Nephron progenitor cell (in vitro differentiated cells): ENCODE measurements around the gene SETD3.

ENCODE experiments used
- DNase-seq: peaks from one replicate; pipeline ENCODE4 v3.0.0; 2021
- H3K27ac Mint-ChIP-seq: 2 replicates; pipeline ENCODE4 v1.8.0; 2021; ENCODE audit warnings: mild to moderate bottlenecking, moderate library complexity, mixed read lengths
- H3K27me3 Mint-ChIP-seq: 2 replicates; pipeline ENCODE4 v1.8.0; 2021; ENCODE audit warnings: mild to moderate bottlenecking, low read depth, mixed read lengths; ENCODE audit not compliant: poor library complexity
- H3K36me3 Mint-ChIP-seq: 2 replicates; pipeline ENCODE4 v1.8.0; 2021; ENCODE audit warnings: low read depth, mixed read lengths
- H3K4me1 Mint-ChIP-seq: 2 replicates; pipeline ENCODE4 v1.8.0; 2021; ENCODE audit warnings: mixed read lengths
- H3K4me3 Mint-ChIP-seq: 2 replicates; pipeline ENCODE4 v1.8.0; 2021; ENCODE audit warnings: mild to moderate bottlenecking, moderate library complexity, mixed read lengths
- H3K9me3 Mint-ChIP-seq: 2 replicates; pipeline ENCODE4 v1.8.0; 2021; ENCODE audit warnings: mild to moderate bottlenecking, moderate library complexity, mixed read lengths
- TF ChIP-seq, protein P1 (sequence below): fragments of 200-600 bp; sonication (generic); IDR thresholded peaks from 2 replicates; pipeline ENCODE4 v1.5.0; 2021; ENCODE audit warnings: antibody characterized with exemption

Gene SETD3

DNA sequence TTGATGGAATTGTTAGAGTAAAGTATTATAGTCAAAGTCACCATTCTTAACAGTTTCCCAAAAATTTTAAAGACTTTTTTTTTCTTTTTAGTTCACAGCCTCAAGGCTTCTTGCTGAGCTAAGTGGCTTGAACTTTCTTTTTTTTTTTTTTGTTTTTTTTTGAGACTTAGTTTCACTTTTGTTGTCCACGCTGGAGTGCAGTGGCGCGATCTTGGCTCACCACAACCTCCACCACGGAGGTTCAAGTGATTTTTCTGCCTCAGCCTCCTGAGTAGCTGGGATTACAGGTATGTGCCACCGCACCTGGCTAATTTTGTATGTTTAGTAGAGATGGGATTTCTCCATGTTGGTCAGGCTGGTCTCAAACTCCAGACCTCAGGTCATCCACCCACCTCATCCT lies 92.8 kb downstream of the SETD3 start:
- peaks cover 15% of the 10 kb centered on the region for H3K4me1 Mint-ChIP-seq
- H3K27ac Mint-ChIP-seq = no peak overlapping the region
- no peak overlapping the region for H3K4me3 Mint-ChIP-seq
- TF ChIP-seq, protein P1, sequence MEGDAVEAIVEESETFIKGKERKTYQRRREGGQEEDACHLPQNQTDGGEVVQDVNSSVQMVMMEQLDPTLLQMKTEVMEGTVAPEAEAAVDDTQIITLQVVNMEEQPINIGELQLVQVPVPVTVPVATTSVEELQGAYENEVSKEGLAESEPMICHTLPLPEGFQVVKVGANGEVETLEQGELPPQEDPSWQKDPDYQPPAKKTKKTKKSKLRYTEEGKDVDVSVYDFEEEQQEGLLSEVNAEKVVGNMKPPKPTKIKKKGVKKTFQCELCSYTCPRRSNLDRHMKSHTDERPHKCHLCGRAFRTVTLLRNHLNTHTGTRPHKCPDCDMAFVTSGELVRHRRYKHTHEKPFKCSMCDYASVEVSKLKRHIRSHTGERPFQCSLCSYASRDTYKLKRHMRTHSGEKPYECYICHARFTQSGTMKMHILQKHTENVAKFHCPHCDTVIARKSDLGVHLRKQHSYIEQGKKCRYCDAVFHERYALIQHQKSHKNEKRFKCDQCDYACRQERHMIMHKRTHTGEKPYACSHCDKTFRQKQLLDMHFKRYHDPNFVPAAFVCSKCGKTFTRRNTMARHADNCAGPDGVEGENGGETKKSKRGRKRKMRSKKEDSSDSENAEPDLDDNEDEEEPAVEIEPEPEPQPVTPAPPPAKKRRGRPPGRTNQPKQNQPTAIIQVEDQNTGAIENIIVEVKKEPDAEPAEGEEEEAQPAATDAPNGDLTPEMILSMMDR = no peak
- peaks cover 16% of the 10 kb centered on the region for H3K9me3 Mint-ChIP-seq
- DNase-seq = no peak
- H3K36me3 Mint-ChIP-seq = no peaks in the 10 kb centered on the region
- H3K27me3 Mint-ChIP-seq = peaks cover 13% of the 10 kb centered on the region

DNA sequence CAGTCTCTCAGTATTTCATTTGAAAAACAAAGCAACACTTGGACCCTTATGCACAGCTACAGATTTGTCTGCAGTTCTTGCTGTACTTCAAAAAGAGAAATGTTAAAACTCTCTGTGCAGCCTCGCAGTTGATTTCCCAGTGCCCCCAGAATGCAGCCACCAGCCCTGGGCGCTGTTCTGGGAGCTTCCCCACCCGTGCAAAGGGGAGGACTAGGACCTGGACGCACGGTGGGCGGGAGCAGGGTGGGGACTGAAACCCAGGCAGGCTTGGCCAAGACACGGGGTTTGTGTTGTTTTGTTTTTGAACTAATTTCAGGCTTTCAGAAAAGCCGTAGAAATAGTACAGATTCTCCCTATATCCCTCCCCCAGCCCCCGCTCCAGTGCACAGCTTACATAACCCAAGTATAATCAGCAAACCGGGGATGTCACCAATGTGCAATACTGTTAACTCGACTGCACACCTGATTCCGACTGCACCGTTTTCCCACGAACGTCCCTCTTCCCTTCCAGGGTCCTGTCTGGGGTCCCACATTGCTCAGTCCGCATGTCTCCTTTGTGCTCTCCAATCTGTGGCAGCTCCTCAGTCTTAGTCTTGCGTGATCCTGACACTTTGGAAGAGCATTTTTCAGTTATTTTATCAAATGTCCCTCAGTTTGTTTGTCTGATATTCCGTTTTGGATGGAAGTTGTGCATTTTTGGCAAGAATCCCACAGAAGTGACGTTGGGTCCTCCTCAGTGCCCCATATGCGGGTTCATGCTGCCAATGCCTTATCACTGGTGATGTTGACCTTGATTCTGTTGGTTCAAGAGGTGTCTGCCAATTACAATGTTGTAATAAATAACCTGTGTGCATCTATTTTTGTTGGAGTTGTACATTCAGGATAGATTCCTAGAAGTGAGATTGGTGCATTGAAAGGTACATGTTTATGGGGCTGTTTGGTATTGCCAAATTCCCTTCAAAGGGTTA lies 95.9 kb downstream of the SETD3 start:
- peaks cover 21% of the 10 kb centered on the region for H3K27me3 Mint-ChIP-seq
- H3K36me3 Mint-ChIP-seq = no peaks in the 10 kb centered on the region
- H3K27ac Mint-ChIP-seq = no peak overlapping the region
- peaks cover 16% of the 10 kb centered on the region for H3K9me3 Mint-ChIP-seq
- TF ChIP-seq, protein P1 = no peak
- DNase-seq = no peak
- H3K4me3 Mint-ChIP-seq = no peak overlapping the region
- H3K4me1 Mint-ChIP-seq = peaks cover 40% of the 10 kb centered on the region

DNA sequence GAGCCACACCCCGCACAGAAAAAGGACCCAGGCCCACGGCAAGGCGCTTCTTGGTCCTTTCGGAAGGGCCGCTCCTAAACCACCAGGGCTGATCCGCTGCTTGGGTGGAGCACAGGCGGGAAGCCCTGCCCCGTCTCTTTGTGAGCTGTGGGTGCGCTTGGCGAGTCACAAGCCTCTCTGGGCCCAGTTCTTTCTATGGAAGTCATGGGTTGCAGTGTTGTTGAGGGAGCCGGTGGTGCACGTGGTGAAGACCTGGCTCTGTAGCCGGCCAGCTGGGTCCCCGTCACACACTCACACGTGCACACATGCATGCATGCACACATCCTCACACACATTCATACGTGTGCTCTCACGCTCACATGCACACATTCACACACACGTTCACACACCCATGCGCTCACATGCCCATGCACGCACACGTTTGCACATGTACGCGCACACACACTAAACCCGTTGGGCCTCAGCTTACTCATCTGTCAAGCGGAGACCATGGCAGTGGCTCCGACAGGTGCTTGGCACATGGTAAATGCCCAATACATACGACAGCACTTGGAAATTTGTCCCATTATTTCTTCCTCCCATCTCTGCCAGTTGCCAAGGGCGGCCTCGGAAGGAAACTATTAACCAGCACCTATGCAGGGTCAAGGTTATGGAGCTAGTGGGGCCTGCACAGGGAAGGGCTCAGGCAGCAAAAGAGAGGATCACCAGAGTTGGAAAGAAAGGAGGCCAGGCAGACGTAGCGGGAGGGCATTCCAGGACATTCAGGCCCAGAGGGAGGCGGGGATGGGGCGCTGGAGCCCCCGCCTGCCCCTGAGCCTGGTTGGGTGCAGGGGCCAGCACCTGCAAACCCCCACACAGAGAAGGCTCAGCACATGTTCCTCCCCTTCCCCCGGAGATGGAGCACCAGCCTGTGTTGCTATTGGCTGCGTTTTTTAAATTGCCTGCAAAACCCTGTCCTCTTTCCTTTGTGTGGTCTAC lies 96.9 kb downstream of the SETD3 start:
- Mint-ChIP-seq H3K9me3 (peaks cover 16% of the 10 kb centered on the region), H3K27me3 (peaks cover 21% of the 10 kb centered on the region), H3K4me3 (no peak overlapping the region), H3K4me1 (peaks cover 40% of the 10 kb centered on the region), H3K27ac (peak overlapping the region; percentile 74), H3K36me3 (no peaks in the 10 kb centered on the region)
- TF ChIP-seq, protein P1 = no peak
- no peak for DNase-seq

DNA sequence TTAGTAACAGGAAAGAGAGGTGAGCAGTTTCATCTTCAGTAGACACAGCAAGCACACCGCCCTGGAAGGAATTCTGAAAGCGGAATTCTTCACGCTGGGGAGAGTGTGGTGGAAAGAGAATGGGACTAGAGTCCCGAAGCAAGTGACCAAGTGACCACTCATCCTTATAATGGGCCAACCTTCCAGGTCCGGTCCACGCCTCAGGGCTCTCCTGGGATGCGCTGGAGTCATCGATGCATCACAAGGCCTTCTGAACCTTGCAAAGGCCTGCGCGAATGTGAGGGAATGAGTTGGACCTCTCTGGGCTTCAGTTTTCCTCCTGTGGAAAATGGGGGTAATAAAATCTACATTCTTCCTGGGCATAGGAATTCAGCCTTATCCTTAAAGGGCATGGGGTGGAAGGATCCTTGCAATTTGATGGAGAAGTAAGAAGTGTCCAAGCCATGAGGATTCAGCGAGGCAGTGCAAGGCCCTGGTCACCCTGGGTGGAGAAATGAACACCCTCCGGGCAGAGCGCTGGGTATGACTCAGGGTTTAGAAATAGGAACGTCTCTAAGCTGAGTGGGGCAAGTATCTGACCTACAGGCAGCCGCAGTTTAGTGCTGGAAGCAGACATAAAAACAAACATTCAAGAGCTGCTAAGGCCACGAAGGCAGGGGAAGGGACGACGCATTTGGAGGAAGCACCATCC lies 97.7 kb downstream of the SETD3 start:
- TF ChIP-seq, protein P1 = no peak
- H3K4me3 Mint-ChIP-seq = no peak overlapping the region
- no peak for DNase-seq
- peaks cover 21% of the 10 kb centered on the region for H3K27me3 Mint-ChIP-seq
- H3K9me3 Mint-ChIP-seq = peaks cover 16% of the 10 kb centered on the region
- H3K27ac Mint-ChIP-seq = no peak overlapping the region
- H3K4me1 Mint-ChIP-seq = peaks cover 40% of the 10 kb centered on the region
- H3K36me3 Mint-ChIP-seq = no peaks in the 10 kb centered on the region

DNA sequence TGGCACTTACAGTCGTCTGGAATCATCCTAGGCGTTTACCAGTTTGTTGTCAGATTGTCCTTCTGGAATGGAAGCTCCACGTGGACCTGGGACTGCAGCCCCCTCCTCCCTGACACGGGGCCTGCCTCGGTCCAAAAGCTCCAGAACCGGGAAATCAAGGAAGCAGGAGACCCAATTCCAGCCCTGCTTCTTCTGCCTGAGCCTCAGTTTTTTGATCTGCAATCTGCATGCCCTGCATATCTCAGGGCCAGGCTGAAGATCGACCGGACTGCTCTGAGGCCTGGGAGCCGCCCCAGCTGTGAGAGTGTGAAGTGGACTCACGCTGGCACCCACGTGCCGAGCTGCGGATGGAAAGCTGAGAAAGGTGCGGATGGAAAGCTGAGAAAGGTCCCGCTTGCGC lies 98.6 kb downstream of the SETD3 start:
- Mint-ChIP-seq H3K4me3 (no peak overlapping the region), H3K9me3 (peaks cover 16% of the 10 kb centered on the region), H3K27me3 (peaks cover 19% of the 10 kb centered on the region), H3K27ac (no peak overlapping the region), H3K4me1 (peaks cover 42% of the 10 kb centered on the region), H3K36me3 (no peaks in the 10 kb centered on the region)
- TF ChIP-seq, protein P1 = no peak
- DNase-seq = no peak
